K562 (cell line): ENCODE results near the gene COL4A2. TPM values are rescaled to one million over a fixed set of nuclear protein-coding genes. Genes with fewer than 3 reads are reported as not detected.

Experiments used
- ATAC-seq: fragments of 200-7000 bp; cut with Tn5 transposase; 3 replicates; pipeline ENCODE4 v1.9.1; 2020; ENCODE audit warnings: moderate library complexity
- BruUV-seq: library from RNA; stranded (reverse); fragments of 400-500 nt; replicated peaks from 2 replicates; lab custom pipeline; 2021; lab: Mats Ljungman, UMichigan
- CTCF ChIA-PET: fragments of 300-600 bp; formaldehyde crosslinking; extraction: SDS; loops from one replicate; lab custom pipeline; 2021; ENCODE audit warnings: low intra/inter-chr PET ratio; lab: Yijun Ruan, JAX
- POLR2A ChIA-PET: fragments of 300-600, 350-650 bp; sonication (Branson Sonifier 250); formaldehyde crosslinking; extraction: SDS; loops from one replicate; lab custom pipeline; 2021; ENCODE audit warnings: antibody characterized with exemption, inconsistent platforms; lab: Yijun Ruan, JAX
- DNase-seq, 4 experiments: peaks; one replicate each; pipeline versions ENCODE4 v3.0.0 to v3.0.0-alpha.2; 2011 to 2018; ENCODE audit warnings: low spot score in 3 of 4, mixed read lengths in 3 of 4; ENCODE audit errors: extremely low read depth in 1 of 4
- FAIRE-seq: peaks from 2 replicates; lab custom pipeline; 2011; peaks lifted over from hg19 to GRCh38; lab: Jason Lieb, UNC
- H2AFZ ChIP-seq: 2 replicates; pipeline ENCODE4 v1.6.0; 2011; ENCODE audit warnings: low read depth, low read length, control low read depth, inconsistent platforms
- H3K27ac ChIP-seq: fragments of 200-600 bp; 3 replicates; pipeline ENCODE4 v1.8.0; 2011; ENCODE audit warnings: low read depth, mild to moderate bottlenecking, control low read depth, inconsistent platforms, low read length, moderate library complexity, mixed read lengths; ENCODE audit errors: extremely low read depth
- H3K27me3 ChIP-seq, 2 experiments: fragments of 300-600 bp in 1 of 2; 2 replicates in 1 of 2; 3 replicates in 1 of 2; pipeline versions ENCODE4 v1.6.0 to v1.8.0; 2011; ENCODE audit warnings: inconsistent platforms in 2 of 2, low read length in 2 of 2, mild to moderate bottlenecking in 1 of 2, mixed read lengths in 1 of 2, moderate library complexity in 1 of 2; ENCODE audit not compliant: control insufficient read depth in 2 of 2, insufficient read depth in 2 of 2
- H3K36me3 ChIP-seq: fragments of 300-600 bp; 3 replicates; pipeline ENCODE4 v1.8.0; 2011; ENCODE audit warnings: mild to moderate bottlenecking, low read length, inconsistent platforms; ENCODE audit not compliant: control insufficient read depth, insufficient read depth
- H3K4me1 ChIP-seq, 2 experiments: fragments of 200-600 bp in 1 of 2; replicated peaks in 1 of 2; 2 replicates in 1 of 2; 3 replicates in 1 of 2; pipeline versions ENCODE4 v1.5.1 to v1.8.0; 2011; ENCODE audit warnings: inconsistent platforms in 2 of 2, low read length in 2 of 2, mild to moderate bottlenecking in 1 of 2, mixed read lengths in 1 of 2, moderate library complexity in 1 of 2; ENCODE audit not compliant: control insufficient read depth in 2 of 2, insufficient read depth in 2 of 2
- H3K4me2 ChIP-seq: 2 replicates; pipeline ENCODE4 v1.6.1; 2011; ENCODE audit warnings: low read length, control low read depth, inconsistent platforms, mixed read lengths; ENCODE audit not compliant: insufficient read depth
- H3K4me3 ChIP-seq: fragments of 200-600 bp; sonication (generic), shearing (Covaris generic); 2 replicates; pipeline ENCODE4 v1.5.1; 2016; ENCODE audit warnings: control low read depth, inconsistent platforms
- H3K79me2 ChIP-seq: fragments of 200-600 bp; 3 replicates; pipeline ENCODE4 v1.8.0; 2011; ENCODE audit warnings: low read length, inconsistent platforms; ENCODE audit not compliant: control insufficient read depth, insufficient read depth
- H3K9ac ChIP-seq, 2 experiments: 2 replicates each; pipeline versions ENCODE4 v1.6.0 to v1.6.1; 2011; ENCODE audit warnings: low read depth in 2 of 2, low read length in 2 of 2, control low read depth in 1 of 2, inconsistent platforms in 1 of 2, mild to moderate bottlenecking in 1 of 2, mixed read lengths in 1 of 2; ENCODE audit not compliant: insufficient read depth in 1 of 2
- H3K9me1 ChIP-seq: one replicate; pipeline ENCODE4 v1.6.0; 2011; ENCODE audit warnings: inconsistent platforms, mild to moderate bottlenecking, low read length, moderate library complexity; ENCODE audit not compliant: control insufficient read depth, insufficient read depth
- H3K9me3 ChIP-seq: replicated peaks from 2 replicates; pipeline ENCODE4 v1.5.1; 2011; ENCODE audit warnings: low read depth, low read length, inconsistent platforms; ENCODE audit not compliant: control insufficient read depth, insufficient read depth
- H4K20me1 ChIP-seq: replicated peaks from 2 replicates; pipeline ENCODE4 v1.6.1; 2011; ENCODE audit warnings: low read length, inconsistent platforms, mixed read lengths; ENCODE audit not compliant: control insufficient read depth, insufficient read depth
- HDAC6 ChIP-seq: IDR thresholded peaks from 2 replicates; pipeline ENCODE4 v1.6.1; 2012; ENCODE audit warnings: low read depth, mild to moderate bottlenecking, control low read depth, inconsistent platforms, low read length, moderate library complexity
- KLF1 ChIP-seq: fragments of 450-650 bp; IDR thresholded peaks from 2 replicates; pipeline ENCODE4 v1.6.1; 2016; ENCODE audit warnings: missing genetic modification characterization, missing compliant biosample characterization
- LEF1 ChIP-seq: fragments of 450-650 bp; IDR thresholded peaks from 2 replicates; pipeline ENCODE4 v1.6.1; 2016; ENCODE audit warnings: mild to moderate bottlenecking
- MCM7 ChIP-seq, 2 experiments: fragments of 450-650 bp; IDR thresholded peaks; 2 replicates each; pipeline ENCODE4 v1.6.1; 2016 to 2018
- NEUROD1 ChIP-seq: fragments of 150-350 bp; IDR thresholded peaks from 2 replicates; pipeline ENCODE4 v1.6.1; 2014; ENCODE audit warnings: borderline replicate concordance, low read length, low read depth; ENCODE audit not compliant: partially characterized antibody
- NFIC ChIP-seq: fragments of 450-650 bp; IDR thresholded peaks from 2 replicates; pipeline ENCODE4 v1.6.1; 2017; ENCODE audit warnings: mild to moderate bottlenecking, inconsistent platforms
- SRSF9 ChIP-seq: fragments of 200-400 bp; formaldehyde crosslinking; IDR thresholded peaks from 2 replicates; pipeline ENCODE4 v1.6.1; 2017; ENCODE audit warnings: low read depth, low read length, borderline replicate concordance
- ZNF3 ChIP-seq: fragments of 250-450 bp; sonication (Bioruptor Pico); IDR thresholded peaks from 2 replicates; pipeline ENCODE4 v1.5.0; 2021; ENCODE audit warnings: mild to moderate bottlenecking, moderate library complexity
- WGBS: fragments of 100-300 bp; shearing (Covaris generic); methylation state at CpG from one replicate; pipeline ENCODE4 v1.1.6; 2016; ENCODE audit warnings: low coverage, mixed read lengths; ENCODE audit not compliant: insufficient coverage; ENCODE audit errors: missing lambda C conversion rate; 5-methylcytosine and 5-hydroxymethylcytosine counted together
- in situ Hi-C: fragments of 300-500 bp; cut with MboI; formaldehyde crosslinking; loops from 4 replicates; pipeline ENCODE4 v1.15.0; 2018; ENCODE audit warnings: inconsistent platforms, mixed read lengths
- intact Hi-C: fragments of 100-400 bp; cut with micrococcal nuclease; formaldehyde crosslinking; loops from 2 replicates; pipeline ENCODE4 v1.14.2; 2022
- polyA plus RNA-seq, 8 experiments: library from polyadenylated mRNA; depleted of rRNA in 4 of 8; stranded (reverse) in 5 of 8; unstranded in 3 of 8; fragments of >200 nt; fragmentation: Nextera tagmentation in 2 of 8; fragmentation: Illumina TruSeq in 1 of 8; extraction: Ambion mirVana in 2 of 8; extraction: Trizol in 1 of 8; gene quantifications; 2 replicates each; pipeline versions ENCODE4 v1.2.1 to v1.2.3, GENCODE V29; 2011 to 2014; ENCODE audit warnings: inconsistent platforms in 1 of 8, missing spikeins in 1 of 8
- total RNA-seq, 7 experiments: library from RNA; depleted of rRNA in 6 of 7; stranded (reverse); fragments of >200 nt in 6 of 7; fragmentation: Illumina TruSeq in 2 of 7; extraction: Trizol in 2 of 7; gene quantifications; 2 replicates each; pipeline versions ENCODE4 v1.2.1 to v1.2.3, GENCODE V29; 2011 to 2021; ENCODE audit warnings: low replicate concordance in 1 of 7
- TF ChIP-seq, protein P1 (sequence below): fragments of 450-650 bp; IDR thresholded peaks from 2 replicates; pipeline ENCODE4 v1.6.1; 2018; ENCODE audit warnings: mild to moderate bottlenecking, low read depth; ENCODE audit not compliant: partially characterized antibody
- TF ChIP-seq, protein P2 (sequence below): sonication (generic); formaldehyde crosslinking; IDR thresholded peaks from 2 replicates; pipeline ENCODE4 v1.9.0; 2022; ENCODE audit warnings: mild to moderate bottlenecking, missing genetic modification reagents
- TF ChIP-seq, protein P3 (sequence below), 2 experiments: fragments of 450-650 bp; conservative IDR thresholded peaks; 2 replicates each; pipeline ENCODE4 v1.6.1; 2017; ENCODE audit warnings: mild to moderate bottlenecking in 2 of 2, moderate library complexity in 2 of 2

COL4A2 gene
- total and polyA plus RNA-seq, 9 of the 15 experiments (the other 6 are each of a cell fraction or from before 2014, with no cell fraction given), result 0.13 to 15.2 (median 8.1) TPM

DNA sequence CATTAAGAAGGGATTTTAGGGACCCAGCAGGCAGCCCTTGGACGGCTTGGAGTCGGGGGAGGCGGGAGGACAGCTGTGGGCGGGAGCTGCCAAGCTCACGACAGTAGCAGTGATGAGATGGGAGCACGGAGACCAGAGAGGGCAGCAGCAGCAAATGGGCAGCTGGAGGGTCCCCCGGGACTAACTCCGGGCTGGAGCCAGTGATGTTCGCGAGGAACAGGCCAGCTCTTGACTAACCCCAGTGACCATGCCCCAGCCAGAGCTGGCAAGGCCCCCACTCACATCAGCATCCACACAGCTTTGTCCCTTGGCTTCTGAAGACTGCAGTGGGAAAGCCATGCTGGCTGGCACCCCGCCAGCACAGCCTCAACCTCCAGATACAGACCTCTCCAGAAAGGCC is 172.6 kb downstream of the COL4A2 start:
- Histone ChIP-seq H3K4me2 (no peak overlapping the region), H3K27ac (no peak overlapping the region), H3K9me3 (no peaks in the 10 kb centered on the region), H3K9ac (no peak overlapping the region), H3K4me1 (peaks cover 18 to 33% of the 10 kb centered on the region in 2 experiments; a peak in 4 of 5 replicates), H3K36me3 (no peaks in the 10 kb centered on the region), H3K9me1 (peaks cover 3% of the 10 kb centered on the region), H2AFZ (no peak overlapping the region), H4K20me1 (no peaks in the 10 kb centered on the region), H3K27me3 (peaks cover 0 to 14% of the 10 kb centered on the region in 2 experiments; a peak in 2 of 5 replicates), H3K79me2 (no peaks in the 10 kb centered on the region), H3K4me3 (no peak overlapping the region)
- intact Hi-C loops (no loop called here), in situ Hi-C loops (no loop called here)
- FAIRE-seq (no peak), DNase-seq (no peak), ATAC-seq (no peak)
- POLR2A ChIA-PET, result interaction anchor here (0.6 kb wide), 1 partner anchor 205 kb away, joined by 3 read pairs; no protein-coding TSS in a partner anchor
- BruUV-seq, result no TSS peak
- CTCF ChIA-PET, result no interaction called here
- TF ChIP-seq, protein P1, sequence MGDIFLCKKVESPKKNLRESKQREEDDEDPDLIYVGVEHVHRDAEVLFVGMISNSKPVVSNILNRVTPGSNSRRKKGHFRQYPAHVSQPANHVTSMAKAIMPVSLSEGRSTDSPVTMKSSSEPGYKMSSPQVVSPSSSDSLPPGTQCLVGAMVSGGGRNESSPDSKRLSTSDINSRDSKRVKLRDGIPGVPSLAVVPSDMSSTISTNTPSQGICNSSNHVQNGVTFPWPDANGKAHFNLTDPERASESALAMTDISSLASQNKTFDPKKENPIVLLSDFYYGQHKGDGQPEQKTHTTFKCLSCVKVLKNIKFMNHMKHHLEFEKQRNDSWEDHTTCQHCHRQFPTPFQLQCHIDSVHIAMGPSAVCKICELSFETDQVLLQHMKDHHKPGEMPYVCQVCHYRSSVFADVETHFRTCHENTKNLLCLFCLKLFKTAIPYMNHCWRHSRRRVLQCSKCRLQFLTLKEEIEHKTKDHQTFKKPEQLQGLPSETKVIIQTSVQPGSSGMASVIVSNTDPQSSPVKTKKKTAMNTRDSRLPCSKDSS, result no peak
- peak; percentile 77 for TF ChIP-seq NFIC
- no peak for TF ChIP-seq LEF1
- 68% methylated on average over 8 of the region's 11 CpGs for WGBS

DNA sequence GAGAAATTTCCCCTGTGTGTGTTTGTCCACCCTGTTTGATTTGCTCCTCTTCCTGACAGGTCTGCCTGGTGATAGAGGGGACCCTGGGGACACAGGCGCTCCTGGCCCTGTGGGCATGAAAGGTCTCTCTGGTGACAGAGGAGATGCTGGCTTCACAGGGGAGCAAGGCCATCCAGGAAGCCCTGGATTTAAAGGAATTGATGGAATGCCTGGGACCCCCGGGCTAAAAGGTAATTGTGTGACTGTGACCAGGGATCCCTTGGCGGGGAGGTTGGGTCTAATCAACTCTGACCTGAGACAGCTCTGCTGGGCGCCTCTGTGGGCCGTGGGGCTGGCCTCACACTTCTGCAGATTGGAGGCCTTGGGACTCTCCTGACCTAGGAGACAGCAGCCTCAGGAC is 173.1 kb downstream of the COL4A2 start:
- ATAC-seq, result no peak
- H3K4me2 ChIP-seq, result no peak overlapping the region
- 35% methylated on average over 3 of the region's 5 CpGs for WGBS
- CTCF ChIA-PET, result no interaction called here
- no peaks in the 10 kb centered on the region for H3K79me2 ChIP-seq
- H4K20me1 ChIP-seq, result no peaks in the 10 kb centered on the region
- POLR2A ChIA-PET, result no interaction called here
- H3K36me3 ChIP-seq, result no peaks in the 10 kb centered on the region
- TF ChIP-seq HDAC6, result no peak
- TF ChIP-seq, protein P2, sequence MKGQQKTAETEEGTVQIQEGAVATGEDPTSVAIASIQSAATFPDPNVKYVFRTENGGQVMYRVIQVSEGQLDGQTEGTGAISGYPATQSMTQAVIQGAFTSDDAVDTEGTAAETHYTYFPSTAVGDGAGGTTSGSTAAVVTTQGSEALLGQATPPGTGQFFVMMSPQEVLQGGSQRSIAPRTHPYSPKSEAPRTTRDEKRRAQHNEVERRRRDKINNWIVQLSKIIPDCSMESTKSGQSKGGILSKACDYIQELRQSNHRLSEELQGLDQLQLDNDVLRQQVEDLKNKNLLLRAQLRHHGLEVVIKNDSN (CRISPR knock-in tag), result no peak
- TF ChIP-seq SRSF9, result no peak
- TF ChIP-seq MCM7 (IDR thresholded peaks at IDR 0.05), result no peak
- TF ChIP-seq ZNF3 (CRISPR knock-in tag), result no peak
- TF ChIP-seq NEUROD1, result no peak
- TF ChIP-seq, protein P3, sequence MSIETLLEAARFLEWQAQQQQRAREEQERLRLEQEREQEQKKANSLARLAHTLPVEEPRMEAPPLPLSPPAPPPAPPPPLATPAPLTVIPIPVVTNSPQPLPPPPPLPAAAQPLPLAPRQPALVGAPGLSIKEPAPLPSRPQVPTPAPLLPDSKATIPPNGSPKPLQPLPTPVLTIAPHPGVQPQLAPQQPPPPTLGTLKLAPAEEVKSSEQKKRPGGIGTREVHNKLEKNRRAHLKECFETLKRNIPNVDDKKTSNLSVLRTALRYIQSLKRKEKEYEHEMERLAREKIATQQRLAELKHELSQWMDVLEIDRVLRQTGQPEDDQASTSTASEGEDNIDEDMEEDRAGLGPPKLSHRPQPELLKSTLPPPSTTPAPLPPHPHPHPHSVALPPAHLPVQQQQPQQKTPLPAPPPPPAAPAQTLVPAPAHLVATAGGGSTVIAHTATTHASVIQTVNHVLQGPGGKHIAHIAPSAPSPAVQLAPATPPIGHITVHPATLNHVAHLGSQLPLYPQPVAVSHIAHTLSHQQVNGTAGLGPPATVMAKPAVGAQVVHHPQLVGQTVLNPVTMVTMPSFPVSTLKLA (conservative IDR thresholded peaks at IDR 0.05), result no peak
- no peak for TF ChIP-seq KLF1
- FAIRE-seq, result no peak
- 0 out of 2 replicates have a peak overlapping the region, but pooled peaks have one; percentile 68 for H2AFZ ChIP-seq
- H3K4me1 ChIP-seq, result peaks cover 14 to 31% of the 10 kb centered on the region in 2 experiments; a peak in 4 of 5 replicates
- intact Hi-C loops, result no loop called here
- in situ Hi-C loops, result no loop called here
- H3K9me1 ChIP-seq, result peaks cover 3% of the 10 kb centered on the region
- no peak overlapping the region for H3K27ac ChIP-seq
- no TSS peak for BruUV-seq
- H3K9ac ChIP-seq, result peak overlapping the region in 1 of 2 experiments; percentile 9; a peak in 1 of 4 replicates
- no peaks in the 10 kb centered on the region for H3K9me3 ChIP-seq
- H3K4me3 ChIP-seq, result no peak overlapping the region
- H3K27me3 ChIP-seq, result peaks cover 0 to 14% of the 10 kb centered on the region in 2 experiments; a peak in 2 of 5 replicates
- DNase-seq, result no peak
